HG03097 (cell line): ENCODE measurements around the gene DAP.

Experiments
- ATAC-seq: cut with Tn5 transposase; IDR thresholded peaks from one replicate; pipeline ENCODE4 v1.9.1; 2021; ENCODE audit not compliant: unreplicated experiment, low FRiP score

DAP gene

GRCh38 chr5:10761933-10762775 is 1.1 kb upstream of the DAP start:
- ATAC-seq = no peak

GRCh38 chr5:10760921-10761184 is 181 bp downstream of the DAP start:
- no peak for ATAC-seq

- ATAC-seq = peak; percentile 32
Observed at GRCh38 chr5:10760096-10760920, 726 bp downstream of the DAP start.

- ATAC-seq = no peak
Observed at GRCh38 chr5:10759111-10759510, 1.9 kb downstream of the DAP start.

- ATAC-seq = no peak
Observed at GRCh38 chr5:10757922-10758555, 3.0 kb downstream of the DAP start.

- no peak for ATAC-seq
Observed at GRCh38 chr5:10757043-10757442, 4.0 kb downstream of the DAP start.

- no peak for ATAC-seq
Observed at GRCh38 chr5:10756549-10756948, 4.5 kb downstream of the DAP start.

- no peak for ATAC-seq
Observed at GRCh38 chr5:10753178-10753577, 7.9 kb downstream of the DAP start.

- ATAC-seq = no peak
Observed at GRCh38 chr5:10752451-10752850, 8.6 kb downstream of the DAP start.

- ATAC-seq = no peak
Observed at GRCh38 chr5:10750909-10751308, 10.1 kb downstream of the DAP start.

GRCh38 chr5:10747678-10748622 is 13.1 kb downstream of the DAP start:
- no peak for ATAC-seq

GRCh38 chr5:10746711-10747110 is 14.3 kb downstream of the DAP start:
- no peak for ATAC-seq

GRCh38 chr5:10745133-10745532 is 15.9 kb downstream of the DAP start:
- ATAC-seq = no peak

GRCh38 chr5:10744681-10745080 is 16.4 kb downstream of the DAP start:
- ATAC-seq = no peak

GRCh38 chr5:10743951-10744350 is 17.1 kb downstream of the DAP start:
- no peak for ATAC-seq

- ATAC-seq = no peak
Observed at GRCh38 chr5:10743526-10743925, 17.5 kb downstream of the DAP start.

GRCh38 chr5:10741661-10742060 is 19.4 kb downstream of the DAP start:
- no peak for ATAC-seq

GRCh38 chr5:10740384-10740783 is 20.6 kb downstream of the DAP start:
- no peak for ATAC-seq

GRCh38 chr5:10737880-10738279 is 23.2 kb downstream of the DAP start:
- no peak for ATAC-seq

- no peak for ATAC-seq
Observed at GRCh38 chr5:10736808-10737207, 24.2 kb downstream of the DAP start.
